Panc1 (cell line): Measurements from ENCODE around the gene PRSS27.

Source experiments
- CTCF ChIP-seq: fragments of 450-650 bp; IDR thresholded peaks from 2 replicates; pipeline ENCODE4 v1.5.1; 2017; ENCODE audit warnings: mild to moderate bottlenecking
- POLR2AphosphoS5 ChIP-seq: IDR thresholded peaks from 2 replicates; pipeline ENCODE4 v1.6.1; 2012; ENCODE audit warnings: mild to moderate bottlenecking, low read depth, low read length, moderate library complexity
- REST ChIP-seq, 2 experiments: IDR thresholded peaks; 2 replicates each; pipeline ENCODE4 v1.6.1; 2011 to 2012; ENCODE audit warnings: low read depth in 2 of 2, control low read depth in 1 of 2, low read length in 1 of 2, mild to moderate bottlenecking in 1 of 2, moderate library complexity in 1 of 2; ENCODE audit not compliant: insufficient read depth in 1 of 2
- SIN3A ChIP-seq: IDR thresholded peaks from 2 replicates; pipeline ENCODE4 v1.6.1; 2012; ENCODE audit warnings: low read depth, mild to moderate bottlenecking, low read length, moderate library complexity, borderline replicate concordance; ENCODE audit not compliant: insufficient read depth

GRCh38 chr16:2766430-2767139 lies 46.6 kb upstream of the PRSS27 start:
- no peak for TF ChIP-seq POLR2AphosphoS5
- no peak for TF ChIP-seq CTCF
- no peak for TF ChIP-seq SIN3A
- TF ChIP-seq REST (IDR thresholded peaks at IDR 0.05; ENCODE audit: insufficient read depth in 1 of 2, low read depth in 2 of 2, low read length in 1 of 2), result no peak
